ENCODE measurements around the gene ARHGEF28.

The ARHGEF28 gene

DNA sequence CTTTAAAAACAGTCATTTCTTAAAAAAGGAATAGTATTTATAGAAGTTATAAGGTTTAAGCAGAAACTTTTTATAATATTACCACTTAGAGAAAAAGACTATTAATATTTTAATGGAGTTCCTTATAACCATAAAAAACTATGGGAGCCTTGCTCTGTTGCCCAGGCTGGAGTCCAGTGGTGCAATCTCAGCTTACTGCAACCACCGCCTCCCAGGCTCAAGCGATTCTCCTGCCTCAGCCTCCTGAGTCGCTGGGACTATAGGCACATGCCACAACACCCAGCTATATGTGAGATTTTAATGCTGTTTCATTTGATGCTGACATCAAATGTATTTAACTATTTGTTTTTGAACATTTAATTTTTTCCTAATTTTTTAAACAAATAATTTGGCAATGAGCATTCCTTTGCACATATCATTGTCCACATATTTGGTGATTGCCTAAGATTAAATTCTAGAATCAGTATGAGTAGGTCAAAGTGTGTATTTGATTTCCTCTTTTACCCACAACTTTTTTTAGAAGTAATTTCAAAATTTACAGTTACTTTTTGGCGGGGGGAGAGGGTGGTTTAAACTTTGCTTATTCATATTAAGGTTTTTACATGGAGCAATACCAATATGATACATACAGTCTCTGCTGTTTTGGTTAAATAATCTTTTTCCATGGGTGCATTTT lies 235.5 kb downstream of the ARHGEF28 start:
- DNase-seq = no peak

DNA sequence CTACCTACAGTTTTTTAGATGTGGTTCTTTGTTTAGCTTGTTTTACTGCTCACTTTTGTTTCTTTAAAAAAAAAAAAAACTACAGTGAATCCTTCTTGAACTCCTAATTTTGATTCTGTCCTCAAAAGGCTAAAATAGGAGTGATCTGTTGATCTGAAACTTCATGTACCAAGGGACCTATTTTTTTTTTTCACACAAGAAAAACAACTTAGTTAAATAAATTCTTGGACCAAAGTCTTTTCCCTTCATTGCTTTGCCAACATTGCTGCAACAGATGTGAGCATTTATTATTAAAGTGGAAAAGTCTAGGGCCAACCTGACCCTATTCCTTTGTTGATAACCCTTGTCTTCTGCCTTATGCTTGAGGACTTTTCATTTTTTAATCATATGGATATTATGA lies 236.8 kb downstream of the ARHGEF28 start:
- no peak for DNase-seq

- DNase-seq = no peak
Measured at GRCh38 chr5:73863876-73864275, 237.9 kb downstream of the ARHGEF28 start.

GRCh38 chr5:73865315-73865714 lies 239.3 kb downstream of the ARHGEF28 start:
- DNase-seq = no peak

GRCh38 chr5:73867345-73868335 lies 241.6 kb downstream of the ARHGEF28 start:
- DNase-seq = no peak

DNA sequence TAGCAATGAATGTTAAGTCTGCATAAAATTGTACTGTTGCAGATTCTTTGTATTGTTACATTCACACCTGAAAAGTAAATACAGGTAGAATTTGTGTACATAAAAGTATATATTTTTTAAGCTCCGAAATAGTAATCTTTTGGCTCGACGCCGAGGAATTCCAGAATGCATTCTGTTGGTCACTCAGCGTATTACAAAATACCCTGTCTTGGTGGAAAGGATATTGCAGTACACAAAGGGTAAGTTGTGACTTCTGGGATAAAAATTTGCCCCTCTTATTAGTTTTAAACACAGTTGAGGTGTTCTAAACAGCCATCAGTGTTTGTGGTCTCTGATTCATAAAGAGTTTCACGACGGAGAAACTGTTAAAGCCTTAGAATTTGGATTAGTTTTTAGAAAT lies 257.6 kb downstream of the ARHGEF28 start:
- DNase-seq = no peak

- DNase-seq = no peak
Measured at GRCh38 chr5:73887688-73888087, 261.7 kb downstream of the ARHGEF28 start.

GRCh38 chr5:73890569-73890968 lies 264.6 kb downstream of the ARHGEF28 start:
- DNase-seq = no peak

GRCh38 chr5:73892218-73892617 lies 266.2 kb downstream of the ARHGEF28 start:
- DNase-seq = no peak

- DNase-seq = no peak
Measured at GRCh38 chr5:73892806-73893205, 266.8 kb downstream of the ARHGEF28 start.

DNA sequence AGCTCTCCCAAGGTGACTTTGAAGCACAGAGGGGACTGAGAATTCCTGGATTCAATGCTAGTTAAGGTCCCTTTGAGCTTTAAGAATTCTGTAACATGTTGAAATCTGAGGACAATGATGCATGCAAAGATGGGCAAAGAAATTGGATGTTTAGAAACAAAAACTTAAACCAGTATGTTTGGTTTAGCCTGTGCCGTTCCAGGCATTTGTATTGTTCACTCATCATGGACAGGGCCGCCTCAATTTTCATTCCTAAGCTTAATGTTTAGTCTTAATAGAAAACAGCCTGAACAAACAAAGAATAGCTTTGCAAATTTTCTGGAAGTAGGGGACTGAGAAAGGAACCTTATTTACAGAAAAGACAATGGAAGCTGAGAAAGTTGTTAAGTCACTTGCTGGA lies 267.8 kb downstream of the ARHGEF28 start:
- DNase-seq = no peak

DNA sequence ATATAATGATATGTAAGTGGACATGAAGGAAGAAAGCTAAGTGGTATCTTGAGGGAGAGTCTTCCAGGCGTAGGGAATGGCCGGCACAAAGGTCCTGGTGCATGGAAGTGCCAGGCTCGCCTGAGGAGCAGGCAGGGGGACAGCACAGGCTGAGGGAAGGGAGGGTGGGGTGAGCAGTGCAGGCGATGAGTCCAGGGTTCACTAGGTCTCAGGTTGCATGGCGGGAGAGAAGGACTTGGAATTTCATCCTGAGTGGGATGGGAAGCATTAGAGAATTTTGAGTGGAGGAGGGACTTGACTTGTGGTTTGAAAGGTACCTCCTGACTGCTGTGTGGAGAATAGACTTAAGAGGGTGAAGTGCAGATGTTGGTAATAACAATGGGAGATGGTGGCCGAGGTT lies 268.9 kb downstream of the ARHGEF28 start:
- DNase-seq = no peak

- DNase-seq = no peak
Measured at GRCh38 chr5:73895471-73895870, 269.5 kb downstream of the ARHGEF28 start.

DNA sequence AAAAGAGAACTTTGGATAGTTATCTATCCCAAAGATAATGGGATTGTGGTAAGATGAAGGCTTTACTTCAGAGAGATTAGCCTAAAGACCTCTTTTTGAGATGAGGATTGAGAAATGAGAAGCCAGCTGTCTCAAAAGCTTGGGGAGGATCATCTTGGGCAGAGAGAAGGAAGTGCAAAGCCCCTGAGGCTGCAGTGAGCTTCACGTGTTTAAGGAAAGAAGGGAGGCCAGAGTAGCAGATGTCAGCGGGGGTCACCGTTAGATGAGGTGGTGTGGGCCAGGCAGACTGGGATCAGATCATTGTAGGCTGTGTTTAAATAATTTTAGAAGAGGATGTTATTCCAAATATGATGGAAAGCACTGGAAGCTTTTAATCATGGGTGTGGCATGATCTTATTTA lies 270.1 kb downstream of the ARHGEF28 start:
- DNase-seq = no peak

DNA sequence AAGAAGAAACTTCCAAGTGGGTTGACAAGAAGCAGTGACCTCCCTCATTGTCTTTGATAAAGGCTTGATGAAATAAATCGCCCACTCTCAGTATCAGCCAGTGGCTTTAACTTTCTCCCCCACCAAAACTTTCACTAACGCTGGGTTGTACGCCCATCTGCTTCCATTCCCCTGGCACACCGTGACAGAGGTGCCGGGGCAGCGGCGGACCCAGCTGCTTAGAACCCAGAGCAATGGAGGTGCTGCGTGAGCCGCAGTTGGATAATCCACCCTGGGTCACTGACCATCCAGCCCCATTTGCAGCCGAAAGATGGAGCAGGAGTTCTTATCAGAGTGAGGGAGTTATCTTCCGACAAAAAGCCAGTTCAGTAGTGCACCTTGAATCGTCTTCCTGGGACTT lies 270.7 kb downstream of the ARHGEF28 start:
- DNase-seq = no peak

DNA sequence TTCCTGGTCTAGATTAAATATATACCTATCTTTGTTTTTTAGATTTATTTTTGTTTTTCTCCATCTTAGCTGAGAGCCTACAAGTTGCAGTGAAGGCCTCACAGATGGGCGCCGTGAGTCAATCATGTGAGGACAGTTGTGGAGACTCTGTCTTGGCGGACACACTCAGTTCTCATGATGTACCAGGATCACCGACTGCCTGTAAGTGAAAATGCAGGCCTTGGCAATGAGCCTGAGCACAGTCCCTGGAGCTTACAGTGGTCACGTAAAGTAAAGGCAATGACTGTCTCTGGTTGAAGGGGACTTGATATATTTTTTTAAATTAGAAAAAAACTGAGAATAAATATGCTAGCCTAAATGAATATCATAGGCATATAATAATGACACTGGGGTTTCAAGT lies 271.9 kb downstream of the ARHGEF28 start:
- no peak for DNase-seq

- DNase-seq = no peak
Measured at GRCh38 chr5:73899055-73899454, 273.1 kb downstream of the ARHGEF28 start.

DNA sequence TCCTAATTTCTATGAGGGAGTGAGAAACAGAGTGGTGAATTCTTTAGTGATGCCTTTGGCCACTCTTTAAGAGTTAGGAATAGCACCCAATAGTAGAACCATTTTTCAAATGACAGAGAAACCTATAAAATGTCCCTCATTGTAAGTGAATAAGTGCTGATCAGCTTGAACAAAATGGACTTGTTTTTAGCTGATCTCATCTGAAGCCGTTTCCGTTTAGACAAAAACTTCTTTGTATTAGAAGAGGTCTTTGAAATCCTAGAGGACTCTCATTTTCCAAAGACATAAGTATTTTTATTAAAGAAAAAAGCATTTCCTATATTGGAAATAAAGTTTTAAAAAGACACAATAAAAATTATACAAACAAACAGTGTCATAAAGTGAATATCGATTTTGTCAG lies 273.9 kb downstream of the ARHGEF28 start:
- no peak for DNase-seq

DNA sequence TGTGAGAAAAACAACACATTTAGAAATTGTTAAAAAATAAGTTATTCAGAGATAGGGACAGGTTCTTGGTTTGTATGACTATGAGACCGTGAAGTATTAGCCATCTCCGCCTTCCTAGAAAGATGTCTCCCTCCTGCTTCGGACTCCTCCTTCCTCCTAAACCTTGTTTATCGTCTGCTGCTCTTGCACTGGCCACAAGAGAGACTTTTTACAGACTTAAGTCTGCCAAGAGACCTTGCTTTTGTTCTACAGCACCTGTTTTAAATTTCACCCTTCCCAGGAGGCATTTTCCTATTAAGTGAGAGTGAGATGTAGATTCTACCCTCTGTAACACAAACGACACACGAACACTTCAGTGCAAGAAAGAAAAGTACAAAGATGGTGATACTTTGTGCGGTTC lies 274.6 kb downstream of the ARHGEF28 start:
- DNase-seq = no peak

DNA sequence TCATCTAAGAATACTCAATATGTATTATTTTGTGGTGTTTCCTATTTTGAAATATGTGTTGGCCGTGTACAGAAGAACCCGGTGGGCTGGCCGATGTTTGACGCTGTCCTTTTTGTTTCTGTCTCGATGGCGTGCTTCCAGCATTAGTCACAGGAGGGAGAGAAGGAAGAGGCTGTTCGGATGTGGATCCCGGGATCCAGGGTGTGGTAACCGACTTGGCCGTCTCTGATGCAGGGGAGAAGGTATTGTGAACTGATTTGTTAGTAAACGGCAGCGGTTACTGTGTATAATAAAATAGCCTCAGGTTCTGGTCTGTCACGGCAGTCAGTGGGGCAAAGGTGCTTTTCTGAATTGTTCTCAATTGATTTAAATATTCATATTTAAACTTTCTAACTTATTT lies 275.0 kb downstream of the ARHGEF28 start:
- DNase-seq = no peak

DNA sequence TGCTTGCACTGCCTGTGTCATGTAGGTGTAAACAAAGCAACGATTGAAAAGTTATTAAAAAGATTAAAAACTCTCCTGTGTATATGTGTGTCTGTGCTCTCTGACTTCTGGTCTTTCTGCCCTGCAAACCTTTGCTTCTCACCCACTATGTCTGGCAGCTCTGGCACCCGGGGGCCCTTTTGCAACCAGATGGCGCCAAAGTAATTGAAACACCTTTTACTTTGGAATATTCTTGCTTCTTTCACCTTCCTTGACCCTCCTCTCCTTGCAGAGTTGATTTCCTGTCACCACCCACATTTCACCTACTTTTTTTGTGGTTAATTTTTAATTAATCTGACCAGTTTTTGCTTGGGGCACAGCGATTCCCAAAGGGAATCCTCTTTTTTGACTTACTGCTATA lies 275.5 kb downstream of the ARHGEF28 start:
- DNase-seq = no peak

DNA sequence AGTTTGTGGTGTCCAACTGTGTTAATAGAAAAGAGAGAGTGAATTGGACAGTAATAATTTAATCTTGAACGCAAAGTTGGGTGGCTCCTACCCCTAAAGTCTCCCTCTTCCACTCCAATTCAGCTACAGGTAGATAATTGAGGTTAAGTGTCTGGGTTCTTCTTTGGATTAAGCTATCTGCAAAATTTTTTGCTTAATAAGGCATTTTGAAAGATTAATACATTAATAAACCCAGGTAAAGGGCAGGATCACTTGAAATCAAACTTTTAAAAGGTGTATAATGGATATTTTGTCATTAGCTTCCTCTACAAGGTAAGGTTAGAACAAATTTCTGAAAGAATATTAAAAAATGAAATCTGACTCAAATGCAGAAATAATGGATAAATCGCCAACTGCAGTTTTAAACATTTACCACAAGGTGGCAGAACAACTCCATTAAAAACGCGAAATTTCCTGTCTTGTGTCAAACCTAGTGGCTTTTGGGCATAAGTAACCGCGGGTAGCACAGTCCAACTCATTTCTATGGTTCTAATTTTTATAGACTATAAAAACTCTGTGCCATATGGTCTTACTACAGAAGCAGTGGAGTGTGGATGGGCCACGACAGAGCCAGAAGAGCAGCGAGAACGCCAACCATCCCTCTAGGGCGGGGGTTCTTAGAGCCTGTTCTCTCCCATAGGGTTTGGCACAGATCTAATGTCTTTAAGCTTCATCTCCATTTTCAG lies 276.5 kb downstream of the ARHGEF28 start:
- DNase-seq = peak; percentile 27

DNA sequence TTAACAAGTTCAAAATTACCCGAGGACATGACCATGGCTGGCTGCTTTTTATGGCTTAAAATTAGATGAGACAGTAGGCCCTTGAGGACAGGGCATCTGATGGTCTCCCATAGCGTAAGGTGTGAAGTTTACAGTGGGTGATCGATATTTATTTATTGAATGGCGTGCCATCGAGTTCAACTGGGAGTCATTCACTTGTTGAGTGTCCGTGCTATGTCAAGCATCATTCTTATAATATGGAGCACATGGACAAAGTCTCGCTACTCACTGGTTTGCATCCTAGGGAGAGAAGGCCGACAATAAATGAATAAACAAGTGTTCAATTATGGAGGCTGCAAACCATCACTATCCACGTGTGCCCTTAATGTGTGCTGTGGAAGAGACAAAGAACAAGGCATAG lies 277.2 kb downstream of the ARHGEF28 start:
- DNase-seq = no peak

DNA sequence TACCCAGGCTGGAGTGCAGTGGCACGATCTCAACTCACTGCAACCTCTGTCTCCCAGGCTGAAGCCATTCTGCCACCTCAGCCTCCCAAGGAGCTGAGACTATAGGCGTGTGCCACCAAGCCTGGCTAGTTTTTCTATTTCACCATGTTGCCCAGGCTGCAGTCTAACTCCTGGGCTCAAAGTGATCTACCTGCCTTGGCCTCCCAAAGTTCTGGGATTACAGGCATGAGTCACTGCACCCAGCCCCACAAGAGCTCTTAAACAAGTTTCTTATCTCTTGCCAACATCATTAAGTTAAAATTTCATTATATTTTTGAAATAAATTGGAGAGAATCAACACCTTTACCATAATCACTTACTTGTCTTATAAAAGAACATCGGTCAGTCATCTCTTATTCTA lies 280.3 kb downstream of the ARHGEF28 start:
- no peak for DNase-seq
